Measurements from ENCODE around the gene VPS26B.
"Not testable (repeated sequence)": the region's sequence is repeated elsewhere in the genome, so short reads cannot be mapped to it uniquely, and the experiment has no call there.

- TF ChIP-seq CTCF (IDR thresholded peaks at IDR 0.05; ENCODE audit: insufficient read depth, low read length); POLR2AphosphoS5 (IDR thresholded peaks at IDR 0.05; ENCODE audit: low read depth); REST (IDR thresholded peaks at IDR 0.05; ENCODE audit: insufficient replicate concordance, low read depth); GABPA (IDR thresholded peaks at IDR 0.05; ENCODE audit: low read depth); SPI1 (IDR thresholded peaks at IDR 0.05; ENCODE audit: borderline replicate concordance, low read depth): not testable (repeated sequence)
These were observed 57.2 kb downstream of the VPS26B start for GRCh38 chr11:134281635-134282034.
